ENCODE results near the gene EPSTI1. TPM values are rescaled to one million over a fixed set of nuclear protein-coding genes. Genes with fewer than 3 reads are reported as not detected.

EPSTI1 gene
- total and polyA plus RNA-seq, 10 of the 15 experiments (the other 5 are each of a cell fraction or from before 2014, with no cell fraction given), result 4.7 to 32.0 (median 24.2) TPM

DNA sequence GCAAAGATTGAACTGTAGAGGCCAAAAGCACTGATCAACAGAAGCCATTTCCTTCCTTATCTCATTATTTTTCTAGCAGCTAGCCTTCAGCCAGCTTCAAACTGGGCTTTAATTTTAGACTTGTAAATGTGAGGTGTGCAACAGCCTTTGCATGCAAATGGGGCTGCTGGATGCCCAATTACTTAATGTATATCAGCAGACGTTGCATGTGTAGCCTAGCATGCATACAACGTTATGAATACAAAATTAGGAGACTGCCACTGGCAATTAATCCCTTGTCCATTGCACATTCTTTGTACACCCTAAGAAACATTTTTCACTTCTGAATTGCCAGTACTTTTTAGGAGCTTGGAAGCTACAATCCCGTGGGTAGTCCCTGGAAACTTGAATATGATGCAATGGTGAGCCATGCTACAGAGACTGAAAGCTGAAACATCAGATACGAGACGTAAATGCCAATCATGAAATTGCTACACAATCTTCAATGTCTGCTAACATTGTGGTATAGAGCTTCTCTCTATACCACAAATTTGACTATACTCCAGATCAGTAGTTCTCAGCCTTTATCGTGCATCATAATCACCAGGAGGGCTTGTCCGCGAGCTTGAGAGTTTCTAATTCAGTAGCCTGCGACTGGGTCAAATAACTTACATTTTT lies 20.2 kb downstream of the EPSTI1 start:
- DNase-seq (ENCODE audit: low read depth, low spot score) (no peak), ATAC-seq (peak; percentile 23), FAIRE-seq (no peak)
- no TSS peak for BruUV-seq (replicated peaks)
- ChIA-PET RAD21 (ENCODE audit: unreplicated experiment) (interaction anchor here (0.6 to 2.5 kb wide), 21 partner anchors 16 to 832 kb away, joined by 3 to 17 read pairs (median 5); partner anchors contain the start of genes DNAJC15 and EPSTI1), CTCF (interaction anchor here (0.7 to 3.5 kb wide), 39 partner anchors 10 to 832 kb away, joined by 3 to 59 read pairs (median 5); partner anchors contain the start of genes DNAJC15 and EPSTI1), POLR2A (interaction anchor here (0.9 to 1.8 kb wide), 4 partner anchors 19 to 106 kb away, joined by 3 to 6 read pairs (median 4); partner anchors contain the start of gene EPSTI1), SMC1A (ENCODE audit: uncharacterized antibody, unreplicated experiment) (interaction anchor here (0.8 to 3.2 kb wide), 34 partner anchors 9 to 833 kb away, joined by 3 to 60 read pairs (median 4); partner anchors contain the start of genes DNAJC15 and EPSTI1)
- TF ChIP-seq RUNX3 (IDR thresholded peaks at IDR 0.05; ENCODE audit: low read length) (peak; percentile 39; the same call in 1 of the 2 replicates), POU2F2 (IDR thresholded peaks at IDR 0.05; ENCODE audit: borderline replicate concordance, low read depth, low read length) (0 out of 3 replicates have a peak, but pooled peaks have one; percentile 22)
- TF ChIP-seq, protein P1, sequence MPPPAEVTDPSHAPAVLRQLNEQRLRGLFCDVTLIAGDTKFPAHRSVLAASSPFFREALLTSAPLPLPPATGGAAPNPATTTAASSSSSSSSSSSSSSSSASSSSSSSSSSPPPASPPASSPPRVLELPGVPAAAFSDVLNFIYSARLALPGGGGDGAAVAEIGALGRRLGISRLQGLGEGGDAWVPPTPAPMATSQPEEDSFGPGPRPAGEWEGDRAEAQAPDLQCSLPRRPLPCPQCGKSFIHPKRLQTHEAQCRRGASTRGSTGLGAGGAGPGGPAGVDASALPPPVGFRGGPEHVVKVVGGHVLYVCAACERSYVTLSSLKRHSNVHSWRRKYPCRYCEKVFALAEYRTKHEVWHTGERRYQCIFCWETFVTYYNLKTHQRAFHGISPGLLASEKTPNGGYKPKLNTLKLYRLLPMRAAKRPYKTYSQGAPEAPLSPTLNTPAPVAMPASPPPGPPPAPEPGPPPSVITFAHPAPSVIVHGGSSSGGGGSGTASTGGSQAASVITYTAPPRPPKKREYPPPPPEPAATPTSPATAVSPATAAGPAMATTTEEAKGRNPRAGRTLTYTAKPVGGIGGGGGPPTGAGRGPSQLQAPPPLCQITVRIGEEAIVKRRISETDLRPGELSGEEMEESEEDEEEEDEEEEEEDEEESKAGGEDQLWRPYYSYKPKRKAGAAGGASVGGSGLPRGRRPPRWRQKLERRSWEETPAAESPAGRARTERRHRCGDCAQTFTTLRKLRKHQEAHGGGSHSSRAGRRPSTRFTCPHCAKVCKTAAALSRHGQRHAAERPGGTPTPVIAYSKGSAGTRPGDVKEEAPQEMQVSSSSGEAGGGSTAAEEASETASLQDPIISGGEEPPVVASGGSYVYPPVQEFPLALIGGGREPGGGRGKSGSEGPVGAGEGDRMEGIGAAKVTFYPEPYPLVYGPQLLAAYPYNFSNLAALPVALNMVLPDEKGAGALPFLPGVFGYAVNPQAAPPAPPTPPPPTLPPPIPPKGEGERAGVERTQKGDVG (CRISPR knock-in tag; IDR thresholded peaks at IDR 0.05), result no peak
- Histone ChIP-seq H3K27ac (ENCODE audit: control insufficient read depth, insufficient read depth) (no peak overlapping the region), H2AFZ (ENCODE audit: control insufficient read depth, low read depth, low read length) (no peak overlapping the region), H3K9ac (ENCODE audit: control insufficient read depth, insufficient read depth, low read length) (no peak overlapping the region), H3K79me2 (ENCODE audit: control insufficient read depth, insufficient read depth, low read length) (no peaks in the 10 kb centered on the region; the same call in 1 of the 2 replicates), H3K4me2 (ENCODE audit: control insufficient read depth, insufficient read depth) (peak overlapping the region; percentile 27; the same call in 1 of the 2 replicates), H3K27me3 (replicated peaks in 1 of 2; ENCODE audit: control insufficient read depth in 2 of 2, insufficient read depth in 2 of 2, low read length in 1 of 2) (no peaks in the 10 kb centered on the region), H4K20me1 (ENCODE audit: control insufficient read depth, insufficient read depth) (no peaks in the 10 kb centered on the region; the same call in 1 of the 2 replicates), H3K4me3 (no peak overlapping the region), H3K4me1 (ENCODE audit: control insufficient read depth, insufficient read depth, low read length) (peaks cover 10% of the 10 kb centered on the region), H3K9me3 (replicated peaks; ENCODE audit: control insufficient read depth, insufficient read depth, low read length) (no peaks in the 10 kb centered on the region; the same call in 2 of the 3 replicates), H3K36me3 (ENCODE audit: control insufficient read depth in 2 of 2, insufficient read depth in 2 of 2, low read length in 1 of 2) (peaks cover 2 to 14% of the 10 kb centered on the region in 2 experiments)
- intact Hi-C loops (cut with micrococcal nuclease; ENCODE audit: unreplicated experiment), result loop anchor here (2.0 to 10.0 kb wide), 3 partner anchors 100 to 293 kb away; no protein-coding TSS in a partner anchor
- in situ Hi-C loops (cut with MboI), result loop anchor here (10.0 kb wide), 2 partner anchors 833 to 903 kb away; partner anchors contain the start of genes CCDC122 and LACC1
- WGBS (ENCODE audit: insufficient coverage, insufficient replicate concordance, low lambda C conversion rate, missing lambda C conversion rate), result 9% methylated on average over 9 of the region's 9 CpGs

All from GM12878 (cell line).